Heart right ventricle (tissue), 16 donors: Measurements from ENCODE around the gene MPHOSPH9. TPM values are rescaled to one million over a fixed set of nuclear protein-coding genes. Genes with fewer than 3 reads are reported as not detected.

ENCODE experiments used
- ATAC-seq, 8 donors: fragments of 200-7000 bp; cut with Tn5 transposase; one replicate each; pipeline ENCODE4 v1.9.1; 2020; ENCODE audit warnings: mild to moderate bottlenecking in 8 of 8, moderate library complexity in 8 of 8, moderate number of reproducible peaks in 1 of 8
- DNase-seq, 2 donors: peaks; one replicate each; pipeline ENCODE4 v3.0.0-alpha.2; 2020
- H3K27ac ChIP-seq, 10 donors: fragments of 200-600 bp; sonication (generic) in 2 of 10; one replicate each; pipeline versions ENCODE4 v1.5.0 to v1.8.0; 2020 to 2022; ENCODE audit warnings: mild to moderate bottlenecking in 3 of 10
- H3K27me3 ChIP-seq, 7 donors: fragments of 200-600 bp; one replicate each; pipeline ENCODE4 v1.8.0; 2021 to 2022; ENCODE audit warnings: mild to moderate bottlenecking in 2 of 7
- H3K36me3 ChIP-seq, 9 donors: fragments of 200-600 bp; sonication (generic) in 1 of 9; one replicate each; pipeline versions ENCODE4 v1.5.0 to v1.8.0; 2020 to 2022; ENCODE audit warnings: mild to moderate bottlenecking in 2 of 9
- H3K4me1 ChIP-seq, 9 donors: fragments of 200-600 bp; sonication (generic) in 1 of 9; one replicate each; pipeline versions ENCODE4 v1.5.0 to v1.8.0; 2020 to 2022; ENCODE audit warnings: mild to moderate bottlenecking in 4 of 9
- H3K4me3 ChIP-seq, 10 donors: fragments of 200-600 bp; sonication (generic) in 2 of 10; one replicate each; pipeline versions ENCODE4 v1.5.0 to v1.8.0; 2020 to 2022; ENCODE audit warnings: mild to moderate bottlenecking in 7 of 10, moderate library complexity in 2 of 10
- H3K9me3 ChIP-seq, 11 donors: fragments of 200-600 bp in 10 of 11; sonication (generic) in 2 of 11; one replicate each; pipeline versions ENCODE4 v1.5.0 to v1.8.0; 2013 to 2022; ENCODE audit warnings: mild to moderate bottlenecking in 2 of 11, control low read depth in 1 of 11, moderate library complexity in 1 of 11
- CTCF ChIP-seq, 9 donors: fragments of 200-600 bp; sonication (generic) in 2 of 9; IDR thresholded peaks; one replicate each; pipeline versions ENCODE4 v1.5.0 to v1.8.0; 2021 to 2022; ENCODE audit warnings: antibody characterized with exemption in 9 of 9, mild to moderate bottlenecking in 5 of 9, moderate library complexity in 1 of 9
- WGBS, 2 donors: extraction: QIAGEN DNeasy Blood & Tissue Kit; methylation state at CpG; one replicate each; pipeline ENCODE4 v1.1.7; 2013; ENCODE audit warnings: inconsistent platforms in 1 of 2; 5-methylcytosine and 5-hydroxymethylcytosine counted together
- intact Hi-C, 10 donors: fragments of 100-400 bp; cut with DNase I; formaldehyde crosslinking; loops; one replicate each; pipeline versions ENCODE4 v1.11.1 to v1.14.2; 2022
- polyA plus RNA-seq, 2 donors: library from polyadenylated mRNA; stranded (reverse); fragments of 200-250 nt; gene quantifications; one replicate each; pipeline ENCODE4 v1.2.3, GENCODE V29; 2013
- total RNA-seq, 10 donors: library from RNA; stranded (reverse); fragmentation: NEBNext Ultra II Directional in 3 of 10; extraction: Animal tissue kit (Norgen Biotek cat#: 25700) in 3 of 10; gene quantifications; one replicate each; pipeline versions ENCODE4 v1.2.1 to v1.2.4, GENCODE V29; 2021 to 2023
- donor health status: Arrhythmogenic right ventricular cardiomyopathy.
- donor health status: ischemic (EF 13 %, LVEDD 7.1; RV severe dilation, severe dysfunction).
- donor health status: healthy with polysubstance abuse.
- donor health status: DM: no; HTN: yes; CAD: no.
- donor health status: DM: no; HTN: no; CAD: no.
- donor health status: ischemic (EF 25% LVEDD 6.9; RV normal size, moderate dysfunction).
- donor health status: ischemic (EF 25% LVEDD 5.7; RV mildly dilated, moderate dysfunction).
- donor health status: healthy.
- donor health status: DM: yes; HTN: yes; CAD: no.
- donor health status: Ischemic cardiomyopathy.
- donor health status: ischemic (EF 35%, LVEDD 5.7; RV mildly dilated, moderate dysfunction).
- donor health status: nonischemic (EF 11% LVEDD 7.7; RV severe dilation, severe dysfunction).
- donor health status: DM: yes; HTN: yes; CAD: no.
- donor health status: PGD.
- donor health status: ischemic (EF 29% LVEDD 5.4; RV normal size, mild dysfunction).
- donor health status: nonischemic (EF 23%, LVEDD 6.1; RV moderate dilation, normal function).

Gene MPHOSPH9
- total and polyA plus RNA-seq, 12 donors = 4.1 to 33.6 (median 25.7) TPM

- no peaks in the 10 kb centered on the region for H3K36me3 ChIP-seq
- no peak for TF ChIP-seq CTCF (IDR thresholded peaks at IDR 0.05)
- DNase-seq (no peak), ATAC-seq (no peak)
- 87 to 88% methylated on average over 6 of the region's 6 CpGs for WGBS, 2 donors
- no peak overlapping the region for H3K4me3 ChIP-seq
- intact Hi-C loops = no loop called here
- peak overlapping the region in 1 of 10 donors; percentile 18 for H3K27ac ChIP-seq
- no peaks in the 10 kb centered on the region for H3K9me3 ChIP-seq
- no peaks in the 10 kb centered on the region for H3K27me3 ChIP-seq
- peaks cover 12 to 50% (median 36%) of the 10 kb centered on the region in 9 donors for H3K4me1 ChIP-seq
These were observed 111.3 kb downstream of the MPHOSPH9 start for GRCh38 chr12:123121670-123122069.

DNA sequence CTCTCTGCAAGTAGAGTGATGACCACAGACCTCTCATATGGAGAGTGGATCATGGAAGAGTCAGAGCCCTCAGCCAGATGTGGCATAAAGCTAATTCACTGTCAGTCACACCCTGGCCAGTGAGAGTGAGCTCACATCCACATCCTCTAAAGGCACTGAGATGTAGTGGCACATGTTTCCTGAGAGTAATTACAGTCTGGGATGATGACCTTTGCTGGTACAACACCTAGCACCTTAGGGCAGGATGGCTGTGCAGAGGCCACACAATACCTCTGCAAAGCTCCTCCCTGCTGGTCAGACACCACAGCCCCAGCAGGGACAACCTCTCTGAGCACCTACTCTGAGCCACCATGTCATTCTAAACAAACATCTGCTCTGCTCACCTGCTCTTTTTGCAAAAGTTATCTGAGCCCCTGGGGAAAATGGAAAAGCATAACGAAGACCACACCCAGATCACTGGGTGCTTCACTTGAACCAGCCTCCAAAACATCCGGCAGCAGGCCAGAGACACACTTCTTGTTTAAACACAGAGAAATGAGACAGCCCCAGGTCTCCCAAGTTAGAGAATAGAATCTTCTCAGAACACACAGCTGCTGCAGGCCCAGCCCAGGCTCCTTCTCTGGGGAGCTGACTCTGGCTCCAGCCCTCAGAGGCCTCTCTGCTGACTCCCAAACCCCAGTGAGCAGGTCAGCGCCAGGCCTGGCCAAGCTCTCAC, 112.3 kb downstream of the MPHOSPH9 start:
- H3K27ac ChIP-seq = peak overlapping the region in 3 of 10 donors; percentile 18 to 38 (median 32)
- 55 to 77% methylated on average over 3 of the region's 3 CpGs for WGBS, 2 donors
- H3K4me1 ChIP-seq = peaks cover 13 to 52% (median 39%) of the 10 kb centered on the region in 9 donors
- no peak for DNase-seq
- no peaks in the 10 kb centered on the region for H3K27me3 ChIP-seq
- H3K9me3 ChIP-seq = no peaks in the 10 kb centered on the region
- intact Hi-C loops = no loop called here
- no peaks in the 10 kb centered on the region for H3K36me3 ChIP-seq
- H3K4me3 ChIP-seq = no peak overlapping the region
- ATAC-seq = peak in 5 of 8 donors; percentile 34 to 69 (median 48)
- TF ChIP-seq CTCF (IDR thresholded peaks at IDR 0.05) = no peak

- no peaks in the 10 kb centered on the region for H3K27me3 ChIP-seq
- no peaks in the 10 kb centered on the region for H3K36me3 ChIP-seq
- ATAC-seq (no peak), DNase-seq (no peak)
- H3K9me3 ChIP-seq = no peaks in the 10 kb centered on the region
- intact Hi-C loops = loop anchor here in 2 of 10 donors (1.0 to 2.0 kb wide), 2 partner anchors 11 to 29 kb away; no protein-coding TSS in a partner anchor
- H3K4me1 ChIP-seq = peaks cover 19 to 60% (median 46%) of the 10 kb centered on the region in 9 donors
- peak overlapping the region in 1 of 10 donors; percentile 32 for H3K27ac ChIP-seq
- no peak overlapping the region for H3K4me3 ChIP-seq
- WGBS, 2 donors = 94 to 95% methylated on average over 7 of the region's 7 CpGs
- no peak for TF ChIP-seq CTCF (IDR thresholded peaks at IDR 0.05)
These were observed 113.1 kb downstream of the MPHOSPH9 start for GRCh38 chr12:123119808-123120207.

- ATAC-seq = no peak
- 91% methylated on average over 8 of the region's 8 CpGs for WGBS, 2 donors
- Histone ChIP-seq H3K9me3 (no peaks in the 10 kb centered on the region), H3K27me3 (no peaks in the 10 kb centered on the region), H3K4me1 (peaks cover 24 to 73% (median 58%) of the 10 kb centered on the region in 9 donors), H3K27ac (peak overlapping the region in 1 of 10 donors; percentile 7), H3K36me3 (no peaks in the 10 kb centered on the region), H3K4me3 (no peak overlapping the region)
- DNase-seq = no peak
- TF ChIP-seq CTCF (IDR thresholded peaks at IDR 0.05) = no peak
- intact Hi-C loops = loop anchor here in 1 of 10 donors (2.0 kb wide), 1 partner anchor 30 kb away; no protein-coding TSS in a partner anchor
These were observed 114.4 kb downstream of the MPHOSPH9 start for GRCh38 chr12:123118497-123118896.
